NOMO-1 (cell line): Measurements from ENCODE around the gene HOXA4.
A peak's percentile ranks its signal among the peaks of the same experiment; 100 is the strongest.

Source experiments
- DNase-seq, 2 experiments: peaks; one replicate each; lab custom pipeline; 2025; ENCODE audit not compliant: unreplicated experiment in 2 of 2; lab: John Stamatoyannopoulos, UW

The HOXA4 gene

DNA sequence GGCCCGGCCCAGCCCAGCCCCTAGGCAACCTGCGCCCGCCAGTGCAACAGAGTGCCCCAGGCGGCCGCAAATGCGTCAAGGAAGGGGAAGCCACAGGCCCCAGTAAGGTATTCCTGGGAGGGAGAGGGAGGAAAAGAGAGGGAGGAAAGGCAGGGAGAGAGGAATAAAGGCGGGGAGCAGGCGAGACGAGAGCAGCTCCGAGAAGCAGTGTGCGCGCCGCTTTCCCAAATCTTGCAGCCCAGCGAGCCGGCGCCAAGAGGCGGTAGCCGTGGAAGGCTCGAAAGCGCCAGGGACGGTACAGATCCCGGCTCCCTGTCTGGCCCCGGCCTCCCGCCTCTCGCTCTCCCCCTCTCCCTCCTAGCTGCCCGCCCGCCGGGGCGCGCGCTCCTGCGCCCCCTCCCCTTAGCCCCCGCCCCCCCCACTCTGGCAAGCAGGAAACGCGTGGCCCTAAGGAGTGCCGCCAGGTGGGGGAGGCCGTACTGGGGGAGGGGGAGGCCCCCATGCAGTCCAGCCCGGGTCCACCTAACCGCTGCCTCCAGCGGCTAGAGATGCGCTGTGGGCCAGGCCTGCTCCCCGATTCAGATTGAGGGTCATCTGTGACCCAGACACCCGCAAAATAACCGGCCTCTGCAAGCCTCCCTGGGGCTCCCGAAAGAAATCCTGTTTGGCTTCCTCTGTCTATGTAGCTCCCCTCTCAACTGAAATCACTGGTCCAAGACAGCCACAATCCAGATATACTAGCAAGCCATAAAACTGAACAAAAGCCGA is 39.3 kb upstream of the HOXA4 start:
- peak; percentile 53 to 55 for DNase-seq

DNA sequence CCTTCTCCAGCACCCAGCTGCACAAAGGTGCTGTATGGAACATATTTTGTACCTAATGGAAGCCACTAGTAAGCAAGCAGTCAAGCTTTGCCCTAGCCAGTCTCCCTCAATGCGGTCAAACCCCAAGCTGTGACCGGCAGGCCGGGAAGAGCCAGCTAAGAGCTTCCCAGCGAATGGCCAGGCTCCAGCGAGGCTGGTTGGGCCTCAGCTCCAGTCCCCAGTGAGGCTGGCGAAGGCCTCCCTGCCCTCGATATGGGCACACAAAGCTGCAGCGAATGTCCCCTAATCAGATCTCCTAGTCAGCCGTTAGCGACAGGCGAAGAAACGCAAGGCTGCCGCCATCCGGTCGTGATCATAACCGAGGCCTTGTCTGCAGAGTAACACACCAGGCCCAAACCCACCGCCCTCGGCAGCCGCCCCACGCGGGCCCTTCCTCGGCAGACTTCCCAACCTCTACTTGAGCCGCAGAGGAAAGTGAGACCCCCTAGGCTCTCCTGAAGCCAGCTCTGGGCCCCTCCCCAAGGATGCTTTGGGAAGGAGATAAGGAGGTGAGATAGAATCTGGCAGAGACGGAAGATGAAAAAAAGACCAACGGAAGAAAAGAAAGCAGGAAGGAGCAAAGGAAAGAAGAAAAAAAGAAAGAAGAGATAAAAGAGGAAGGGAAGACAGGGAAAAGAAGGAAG is 37.8 kb upstream of the HOXA4 start:
- DNase-seq: peak; percentile 56 to 72

DNA sequence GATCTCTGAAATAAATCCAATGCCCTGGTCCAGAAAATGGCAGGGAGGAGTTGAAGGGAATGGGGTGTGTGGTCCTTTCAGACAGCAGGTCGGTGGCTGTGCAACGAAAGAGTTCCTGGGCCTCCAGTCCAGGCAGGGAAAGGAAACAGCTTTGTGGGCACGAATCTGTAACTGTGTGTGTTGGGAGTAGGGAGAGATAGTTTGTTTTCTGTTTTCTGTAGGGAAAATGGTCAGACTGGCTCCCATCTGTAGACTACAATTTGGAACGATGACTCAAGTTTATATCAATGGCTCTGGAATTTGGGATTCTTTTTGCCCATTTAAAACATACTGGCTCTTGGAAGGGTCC is 37.3 kb upstream of the HOXA4 start:
- no peak for DNase-seq

DNA sequence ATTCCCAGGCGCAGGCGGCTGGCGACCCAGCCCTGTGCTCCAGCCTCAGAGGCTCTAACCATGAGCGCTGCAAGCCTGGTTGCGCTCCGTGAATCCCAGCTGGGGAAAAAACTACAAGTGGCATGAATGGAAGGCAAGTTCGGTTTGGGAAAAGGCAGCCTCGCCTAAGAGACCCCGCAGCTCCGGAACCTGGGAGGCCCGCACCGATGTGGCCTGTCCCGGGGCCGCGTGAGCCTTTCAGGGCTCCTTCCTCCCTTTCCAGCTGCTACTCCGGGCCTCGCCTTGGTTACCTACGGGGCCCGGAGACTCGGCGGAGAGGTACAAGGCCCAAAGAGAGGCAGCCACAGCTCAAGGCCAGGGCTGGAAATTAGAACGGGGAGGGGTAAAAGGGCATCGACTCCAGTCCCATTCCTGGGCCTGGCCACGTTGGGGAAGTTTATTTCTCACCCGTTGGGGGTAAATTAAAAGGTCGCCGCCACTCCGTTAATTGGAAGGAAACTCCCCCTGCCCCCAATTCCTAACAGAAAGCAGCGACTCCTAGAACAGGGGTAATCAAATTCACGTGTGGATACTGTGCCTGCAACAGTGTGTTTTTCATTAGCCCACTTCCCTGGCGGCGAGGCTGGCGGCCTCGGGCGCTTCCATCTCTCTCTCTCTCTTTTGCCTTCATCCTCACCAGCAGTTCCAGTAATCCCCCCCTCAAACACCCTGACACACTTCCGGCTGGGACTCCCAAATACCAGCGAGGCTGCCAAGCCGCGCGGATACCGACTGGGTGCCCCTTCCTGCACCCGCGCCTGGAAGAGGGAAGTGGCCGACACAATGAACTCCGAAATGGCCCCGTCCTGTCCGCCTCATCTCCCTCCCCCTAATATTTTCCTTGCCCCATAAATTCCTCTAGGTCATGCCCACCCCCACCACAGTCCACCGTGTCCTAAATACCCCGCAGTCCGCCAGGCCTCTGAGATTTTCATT is 36.3 kb upstream of the HOXA4 start:
- peak in 1 of 2 experiments; percentile 43 for DNase-seq

DNA sequence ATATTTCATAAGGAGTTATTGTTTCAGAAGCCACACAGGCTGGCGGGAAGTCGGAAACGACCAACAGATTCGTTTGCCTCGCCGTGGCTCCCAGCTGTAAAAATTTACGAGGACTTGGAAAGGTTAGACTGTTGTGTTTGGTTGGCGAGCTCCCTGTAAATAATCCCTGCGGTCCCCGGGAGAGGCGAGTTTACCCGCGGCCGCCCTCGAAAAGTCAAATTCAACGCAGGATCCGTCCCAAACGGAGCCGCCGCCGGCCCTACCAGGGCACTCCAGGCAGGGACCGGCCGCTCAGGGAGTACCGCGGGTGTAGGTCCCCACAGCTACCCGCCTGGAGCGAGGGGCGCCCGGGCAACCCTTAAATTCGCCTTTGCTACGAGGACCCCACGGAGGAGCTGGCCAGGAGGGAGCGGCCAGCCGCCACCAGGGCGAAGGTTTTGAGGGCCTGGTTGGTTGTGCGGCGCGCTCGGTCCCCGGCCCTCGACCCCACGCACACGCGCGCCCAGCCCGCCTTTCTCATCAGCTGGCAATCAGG is 35.5 kb upstream of the HOXA4 start:
- no peak for DNase-seq

DNA sequence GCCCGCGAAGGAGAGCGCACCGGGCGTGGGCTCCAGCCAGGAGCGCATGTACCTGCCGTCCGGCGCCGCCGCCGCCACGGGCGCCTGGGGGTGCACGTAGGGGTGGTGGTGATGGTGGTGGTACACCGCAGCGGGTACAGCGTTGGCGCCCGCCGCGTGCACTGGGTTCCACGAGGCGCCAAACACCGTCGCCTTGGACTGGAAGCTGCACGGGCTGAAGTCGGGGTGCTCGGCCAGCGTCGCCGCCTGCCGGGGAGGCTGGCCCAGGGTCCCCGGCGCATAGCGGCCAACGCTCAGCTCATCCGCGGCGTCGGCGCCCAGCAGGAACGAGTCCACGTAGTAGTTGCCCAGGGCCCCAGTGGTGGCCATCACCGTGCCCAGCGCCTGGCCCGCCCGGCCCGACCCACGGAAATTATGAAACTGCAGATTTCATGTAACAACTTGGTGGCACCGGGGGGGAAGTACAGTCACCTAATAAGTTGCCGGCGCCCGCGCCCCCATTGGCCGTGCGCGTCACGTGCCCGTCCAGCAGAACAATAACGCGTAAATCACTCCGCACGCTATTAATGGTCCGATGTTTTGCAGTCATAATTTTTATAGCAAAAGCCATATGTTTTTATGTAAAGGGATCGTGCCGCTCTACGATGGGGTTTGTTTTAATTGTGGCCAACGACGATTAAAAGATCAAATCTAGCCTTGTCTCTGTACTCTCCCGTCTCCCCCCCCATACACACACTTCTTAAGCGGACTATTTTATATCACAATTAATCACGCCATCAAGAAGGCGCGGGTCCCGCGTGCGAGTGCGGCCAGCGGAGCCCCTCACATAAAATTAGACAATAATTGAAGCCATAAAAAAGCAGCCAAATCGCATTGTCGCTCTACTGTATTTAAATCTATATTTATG is 34.8 kb upstream of the HOXA4 start, which contains the start of gene HOXA9:
TSS of gene HOXA9 (minus strand) at position 449 of the 907 bp plus-strand sequence. CDS start at position 369, 80 bp downstream.
- DNase-seq: peak; percentile 83 to 87

DNA sequence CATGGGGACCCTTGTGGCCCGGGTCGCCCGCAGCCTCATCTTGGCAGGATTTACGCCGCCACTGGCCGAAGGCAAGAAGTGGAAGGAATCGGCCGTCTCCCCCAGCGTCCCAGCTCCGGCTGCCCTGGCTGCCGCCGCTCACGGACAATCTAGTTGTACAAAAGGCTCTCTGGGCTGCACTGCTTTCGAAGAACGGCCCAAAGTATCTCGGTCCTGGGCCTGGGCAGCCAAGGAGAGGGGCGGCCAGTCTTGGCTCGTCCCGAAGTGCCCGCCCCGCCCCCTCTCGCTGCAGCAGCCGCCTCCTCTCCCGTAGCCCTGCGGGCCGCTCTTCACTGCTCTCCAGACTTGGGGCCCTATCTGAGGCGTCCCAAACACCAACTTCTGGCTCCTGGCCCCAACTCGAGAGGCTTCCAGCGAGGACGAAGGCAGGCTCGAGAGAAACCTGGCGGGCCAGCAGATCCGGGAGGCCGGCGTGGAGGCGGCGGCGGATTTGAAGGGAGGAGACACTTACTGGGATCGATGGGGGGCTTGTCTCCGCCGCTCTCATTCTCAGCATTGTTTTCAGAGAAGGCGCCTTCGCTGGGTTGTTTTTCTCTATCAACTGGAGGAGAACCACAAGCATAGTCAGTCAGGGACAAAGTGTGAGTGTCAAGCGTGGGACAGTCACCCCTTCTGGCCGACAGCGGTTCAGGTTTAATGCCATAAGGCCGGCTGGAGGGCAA is 34.0 kb upstream of the HOXA4 start:
- DNase-seq: peak in 1 of 2 experiments; percentile 49

DNA sequence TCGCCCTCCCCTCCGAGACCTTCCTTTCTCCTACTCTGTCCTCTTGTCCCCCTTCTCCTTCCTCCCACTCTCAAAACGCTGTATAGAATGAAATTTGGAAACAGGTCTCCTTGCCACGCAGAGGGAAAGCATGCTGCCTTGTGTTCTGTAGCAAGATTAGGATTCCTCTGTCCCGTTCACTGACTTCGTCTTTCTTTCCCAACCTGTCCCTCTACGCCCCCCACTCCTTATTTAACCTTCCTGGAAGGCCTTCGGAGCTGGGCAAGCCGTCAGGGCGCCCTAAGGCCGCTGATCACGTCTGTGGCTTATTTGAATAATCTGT is 33.4 kb upstream of the HOXA4 start:
- peak in 1 of 2 experiments; percentile 49 for DNase-seq

DNA sequence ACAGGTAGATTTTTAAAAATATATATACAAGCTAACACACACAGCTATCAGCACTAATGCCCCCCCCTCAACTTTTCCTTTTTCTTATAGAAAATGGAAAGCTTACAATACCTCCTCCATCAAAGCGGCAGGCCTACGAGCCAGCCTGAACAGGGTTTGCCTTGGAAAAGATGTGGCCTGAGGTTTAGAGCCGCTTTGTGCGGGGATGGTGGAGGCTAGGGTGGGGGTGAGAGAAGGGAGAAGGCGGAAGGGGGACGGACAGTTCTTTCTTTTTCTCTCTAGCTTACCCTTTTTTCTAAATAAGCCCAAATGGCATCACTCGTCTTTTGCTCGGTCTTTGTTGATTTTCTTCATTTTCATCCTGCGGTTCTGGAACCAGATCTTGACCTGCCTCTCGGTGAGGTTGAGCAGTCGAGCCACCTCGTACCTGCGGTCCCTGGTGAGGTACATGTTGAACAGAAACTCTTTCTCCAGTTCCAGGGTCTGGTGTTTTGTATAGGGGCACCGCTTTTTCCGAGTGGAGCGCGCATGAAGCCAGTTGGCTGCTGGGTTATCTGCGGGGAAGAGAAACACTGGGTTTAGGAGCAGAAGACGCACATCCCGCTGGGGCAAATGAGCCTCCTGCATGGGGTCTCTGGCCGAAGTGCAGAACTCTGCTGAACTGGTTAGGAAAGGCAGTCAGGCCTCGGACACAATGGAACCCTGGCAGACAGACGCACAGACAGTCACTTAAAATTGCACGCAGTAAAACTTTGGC is 32.9 kb upstream of the HOXA4 start:
- DNase-seq: no peak

DNA sequence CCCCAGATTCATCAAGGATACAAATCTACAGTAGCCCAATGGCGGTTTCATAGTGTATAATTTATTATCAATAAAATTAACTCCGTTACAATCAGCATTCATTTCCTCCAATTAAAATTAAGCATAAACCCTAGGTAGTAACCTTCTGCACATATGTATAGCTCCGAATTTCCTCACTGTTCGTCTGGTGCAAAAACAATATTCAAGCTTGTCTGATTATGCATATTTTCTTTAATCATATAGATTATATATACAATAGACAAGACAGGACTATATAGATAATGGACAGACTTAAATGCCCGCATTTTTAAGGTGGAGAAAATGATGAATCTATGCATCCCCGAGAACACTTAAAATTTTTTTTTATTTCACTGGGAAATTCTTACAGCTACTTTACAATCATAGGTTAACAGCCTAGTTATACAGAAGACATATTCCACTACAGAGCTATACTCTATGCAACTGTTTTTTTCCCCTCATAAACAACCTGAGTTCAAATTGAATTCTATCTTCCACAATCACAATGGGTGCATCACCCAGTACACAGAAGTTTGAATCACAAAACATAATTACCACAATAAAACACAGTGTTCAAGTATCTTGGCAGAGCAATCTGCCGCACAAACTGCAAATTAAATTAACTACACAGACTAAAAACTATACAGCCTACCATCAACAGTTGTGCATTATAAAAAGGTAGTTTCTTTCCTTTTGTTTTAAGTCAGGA is 32.2 kb upstream of the HOXA4 start:
- no peak for DNase-seq

DNA sequence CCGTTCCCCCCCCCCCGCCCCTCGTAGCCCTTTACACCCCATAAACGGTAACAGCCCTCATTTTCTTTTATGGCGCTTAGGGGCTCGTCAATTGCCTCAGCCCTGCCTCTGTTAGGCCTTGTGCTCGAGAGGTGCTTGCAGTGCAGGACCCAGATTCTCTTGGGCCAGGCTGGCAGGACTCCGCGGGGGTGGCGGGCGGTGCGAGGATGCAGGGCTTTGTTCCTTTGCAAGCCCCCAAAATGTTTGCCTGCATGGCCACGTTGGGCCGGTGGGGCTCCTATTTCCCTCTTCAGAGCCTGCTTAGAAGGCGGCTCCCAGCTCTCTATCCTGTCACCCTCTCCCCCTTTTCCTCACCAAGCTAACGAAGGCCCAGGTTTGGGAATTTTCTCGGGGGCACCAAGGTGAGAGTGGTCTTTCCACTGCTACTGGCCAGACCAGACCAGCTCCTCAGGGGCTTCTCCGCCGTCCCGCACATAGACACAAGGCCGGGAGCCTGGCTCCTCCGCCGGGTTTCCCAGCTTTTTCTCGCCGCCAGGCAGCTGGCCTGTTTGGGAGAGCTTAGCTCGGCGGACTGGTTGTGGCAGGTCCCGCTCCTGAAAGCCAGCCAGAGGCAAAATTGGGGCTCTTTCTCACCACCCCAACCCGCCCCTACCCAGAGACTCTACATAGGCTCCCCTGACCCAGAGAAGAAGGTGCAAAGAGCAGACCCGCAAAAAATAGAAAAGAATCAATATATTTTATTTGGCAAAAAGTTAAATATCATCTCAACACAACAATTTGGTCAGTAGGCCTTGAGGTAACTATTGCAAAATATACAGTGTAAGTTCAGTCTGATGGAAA is 31.4 kb upstream of the HOXA4 start:
- no peak for DNase-seq

DNA sequence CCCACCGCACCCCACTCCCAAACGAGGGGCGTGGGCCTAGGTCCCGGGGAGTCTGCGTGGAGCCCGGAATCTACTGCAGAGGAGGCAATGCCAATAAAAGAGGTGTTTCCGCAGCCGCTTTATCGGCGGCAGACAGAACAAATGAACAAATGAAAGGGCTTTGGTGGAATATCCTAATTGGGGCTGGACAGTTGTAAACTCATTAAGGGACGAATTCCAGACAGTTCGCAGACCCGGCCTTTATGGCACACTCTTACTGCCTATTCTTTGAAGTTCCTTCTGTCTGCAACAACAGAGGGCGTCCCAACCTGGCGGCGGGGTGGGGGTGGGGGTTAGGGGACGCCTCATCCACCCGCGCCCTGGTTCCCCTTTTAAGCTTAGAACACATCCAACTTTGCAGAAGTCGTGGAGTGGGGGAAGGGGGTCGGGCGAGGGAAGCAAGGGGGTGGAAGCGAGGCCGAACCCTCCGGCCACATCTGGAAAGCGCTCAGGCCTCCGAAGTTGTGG is 30.7 kb upstream of the HOXA4 start:
- DNase-seq: peak; percentile 69 to 89

DNA sequence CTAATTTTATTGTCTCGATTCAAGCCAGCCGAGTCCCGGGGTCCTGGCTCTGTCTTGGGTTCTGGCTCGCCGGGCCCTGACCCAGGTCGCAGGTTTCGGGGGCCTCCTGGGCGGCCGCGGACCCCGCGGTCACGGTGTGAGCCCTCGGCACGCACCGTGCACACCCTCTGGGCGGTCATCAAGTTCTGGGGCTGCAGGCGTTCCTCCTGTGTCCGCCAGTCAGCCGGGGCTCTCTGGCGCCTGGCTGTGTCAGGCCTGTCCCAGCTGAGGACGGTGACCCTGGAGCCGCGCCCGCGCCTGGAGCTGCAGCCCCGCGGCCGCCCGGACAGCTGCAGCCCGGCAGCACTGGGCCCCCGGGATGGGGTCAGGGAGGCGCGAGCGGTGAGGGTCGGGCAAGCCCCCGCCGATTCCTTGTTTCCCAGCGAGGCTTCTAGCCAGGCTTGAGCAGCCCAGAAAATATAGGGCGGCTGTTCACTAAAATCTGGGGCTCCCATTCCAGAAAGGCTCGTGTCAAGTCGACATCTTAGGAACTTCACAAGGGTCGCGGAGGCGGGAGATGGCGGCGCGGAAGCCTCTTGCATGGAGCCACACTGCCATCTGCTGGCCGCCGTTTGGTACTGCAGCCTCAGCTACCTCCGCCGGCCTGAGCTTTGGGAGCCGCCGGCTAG is 30.1 kb upstream of the HOXA4 start:
- DNase-seq: peak; percentile 84 to 86

DNA sequence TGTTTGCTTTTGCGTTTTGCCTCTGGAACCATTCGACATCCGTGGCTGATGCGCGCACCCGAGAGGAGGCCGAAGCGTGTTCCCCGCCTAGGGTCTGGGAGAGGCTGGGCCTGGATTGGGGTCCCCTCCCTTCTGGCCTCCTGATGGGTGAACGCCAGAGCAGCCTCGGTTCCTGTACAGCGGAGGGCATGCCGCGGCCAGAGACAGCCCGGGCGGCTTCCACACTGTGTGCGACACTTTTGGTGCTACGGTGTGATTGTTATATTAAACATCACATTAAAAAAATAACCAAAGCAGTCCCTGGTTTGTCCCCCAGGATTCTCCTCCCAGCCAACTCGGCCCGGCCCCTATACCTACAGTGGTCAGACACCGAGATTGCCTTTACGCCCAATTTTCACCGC is 29.6 kb upstream of the HOXA4 start:
- DNase-seq: peak in 1 of 2 experiments; percentile 69

DNA sequence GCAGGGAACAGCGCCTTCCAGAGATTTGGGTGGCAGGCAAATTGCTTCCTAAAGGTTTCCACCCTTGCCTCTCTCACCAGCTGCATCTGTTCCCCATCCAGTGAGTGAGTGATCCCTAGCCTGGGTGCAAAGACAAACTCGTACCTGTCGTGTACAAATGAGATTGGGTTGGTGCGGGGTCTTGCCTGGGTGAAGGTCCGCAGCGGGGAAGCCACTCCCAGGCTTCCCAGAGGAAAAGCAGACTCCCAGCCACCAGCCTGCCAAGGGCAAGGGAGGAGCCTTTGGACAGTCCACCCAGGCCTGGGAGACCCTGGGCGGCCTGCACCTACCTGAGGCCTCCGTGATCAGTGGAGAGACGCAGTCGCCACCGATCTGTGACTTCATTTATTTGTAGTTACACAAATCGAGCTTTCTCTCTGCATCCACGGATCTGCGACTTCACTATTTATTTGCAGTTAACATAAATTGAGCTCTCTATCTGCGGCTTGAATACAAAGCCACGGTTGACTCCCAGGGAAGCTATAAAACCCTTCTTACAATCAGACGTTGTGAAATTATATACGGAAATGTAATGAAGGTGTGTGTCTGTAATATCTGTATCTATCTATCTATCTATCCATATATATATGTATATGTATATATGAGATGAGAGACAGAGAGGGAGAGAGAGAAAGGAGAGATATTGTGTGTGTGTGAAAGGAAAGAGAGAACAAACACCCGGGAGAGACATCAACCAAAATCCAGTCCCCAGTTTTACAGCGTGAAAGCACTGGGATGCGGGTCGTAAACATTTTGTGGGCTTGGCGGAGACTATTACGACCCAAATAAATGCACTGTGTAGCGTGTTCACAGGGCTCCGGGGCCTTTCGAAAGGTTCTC is 28.9 kb upstream of the HOXA4 start:
- DNase-seq: peak in 1 of 2 experiments; percentile 69
